Measurements from ENCODE around the gene GPR89A. TPM values are rescaled to one million over a fixed set of nuclear protein-coding genes. Genes with fewer than 3 reads are reported as not detected.

Gene GPR89A
- total RNA-seq, 1 donor from 2014 or later: 15.3 TPM

GRCh38 chr1:145688328-145688727 lies 80.5 kb downstream of the GPR89A start:
- DNase-seq (no peak), ATAC-seq (no peak)
- no peaks in the 10 kb centered on the region for H3K4me1 ChIP-seq

GRCh38 chr1:145688924-145689323 lies 81.1 kb downstream of the GPR89A start:
- no peaks in the 10 kb centered on the region for H3K36me3 ChIP-seq
- intact Hi-C loops (cut with DNase I): no loop called here
- H3K27ac ChIP-seq: no peak overlapping the region
- no peak overlapping the region for H3K4me3 ChIP-seq
- no peaks in the 10 kb centered on the region for H3K4me1 ChIP-seq
- no peaks in the 10 kb centered on the region for H3K9me3 ChIP-seq
- no peak for ATAC-seq
- no peak for DNase-seq
- TF ChIP-seq CTCF (IDR thresholded peaks at IDR 0.05): no peak
- H3K27me3 ChIP-seq (ENCODE audit: low read depth): no peaks in the 10 kb centered on the region

More at GRCh38 chr1:145688328-145688727, 80.5 kb downstream of the GPR89A start:
- intact Hi-C loops (cut with DNase I): no loop called here
- TF ChIP-seq CTCF (IDR thresholded peaks at IDR 0.05): no peak
- no peaks in the 10 kb centered on the region for H3K36me3 ChIP-seq
- no peaks in the 10 kb centered on the region for H3K9me3 ChIP-seq
- H3K4me3 ChIP-seq: no peak overlapping the region
- H3K27ac ChIP-seq: no peak overlapping the region
- no peaks in the 10 kb centered on the region for H3K27me3 ChIP-seq (ENCODE audit: low read depth)

GRCh38 chr1:145689922-145690321 lies 82.1 kb downstream of the GPR89A start:
- no peak overlapping the region for H3K4me3 ChIP-seq
- H3K27me3 ChIP-seq (ENCODE audit: low read depth): no peaks in the 10 kb centered on the region
- no peaks in the 10 kb centered on the region for H3K4me1 ChIP-seq
- no peak for ATAC-seq
- intact Hi-C loops (cut with DNase I): no loop called here
- no peaks in the 10 kb centered on the region for H3K36me3 ChIP-seq
- TF ChIP-seq CTCF (IDR thresholded peaks at IDR 0.05): no peak
- H3K27ac ChIP-seq: no peak overlapping the region
- H3K9me3 ChIP-seq: no peaks in the 10 kb centered on the region
- DNase-seq: no peak

- H3K9me3 ChIP-seq: no peaks in the 10 kb centered on the region
- intact Hi-C loops (cut with DNase I): no loop called here
Measured at GRCh38 chr1:145690587-145691558, 83.1 kb downstream of the GPR89A start.

More at GRCh38 chr1:145690587-145691558, 83.1 kb downstream of the GPR89A start:
- Histone ChIP-seq H3K4me3 (no peak overlapping the region), H3K36me3 (no peaks in the 10 kb centered on the region), H3K27me3 (ENCODE audit: low read depth) (no peaks in the 10 kb centered on the region), H3K4me1 (no peaks in the 10 kb centered on the region), H3K27ac (no peak overlapping the region)
- no peak for DNase-seq
- ATAC-seq: peak; percentile 66 to 69
- TF ChIP-seq CTCF (IDR thresholded peaks at IDR 0.05): no peak
